ENCODE results near the gene LTK.

- no peak for TF ChIP-seq CTCF (IDR thresholded peaks at IDR 0.05)
- no peak for TF ChIP-seq POLR2AphosphoS5 (IDR thresholded peaks at IDR 0.05)
- no peak for TF ChIP-seq EP300 (IDR thresholded peaks at IDR 0.05)
- no peak for TF ChIP-seq POLR2A (IDR thresholded peaks at IDR 0.05)
These were observed at the start of gene LTK for GRCh38 chr15:41513506-41514227.

Data from gastroesophageal sphincter (tissue), 3 donors.